Subcutaneous abdominal adipose tissue (tissue), 5 donors: ENCODE data around the gene TSPAN18.

Experiments
- H3K27ac ChIP-seq: one replicate; pipeline ENCODE4 v1.7.0; 2013; ENCODE audit warnings: low read depth, mild to moderate bottlenecking, inconsistent platforms, low read length, moderate library complexity
- H3K27me3 ChIP-seq, 5 donors: one replicate each; pipeline ENCODE4 v1.7.0; 2013; ENCODE audit warnings: low read length in 5 of 5, inconsistent platforms in 1 of 5; ENCODE audit not compliant: control insufficient read depth in 5 of 5, insufficient read depth in 4 of 5
- H3K36me3 ChIP-seq, 5 donors: one replicate each; pipeline ENCODE4 v1.7.0; 2013; ENCODE audit warnings: low read length in 5 of 5; ENCODE audit not compliant: control insufficient read depth in 5 of 5, insufficient read depth in 5 of 5
- H3K4me1 ChIP-seq, 5 donors: one replicate each; pipeline ENCODE4 v1.7.0; 2013; ENCODE audit warnings: low read length in 5 of 5, mild to moderate bottlenecking in 3 of 5, moderate library complexity in 1 of 5; ENCODE audit not compliant: control insufficient read depth in 5 of 5, insufficient read depth in 5 of 5
- H3K4me3 ChIP-seq, 5 donors: one replicate each; pipeline ENCODE4 v1.7.0; 2013; ENCODE audit warnings: low read length in 5 of 5, low read depth in 1 of 5
- H3K9ac ChIP-seq, 5 donors: one replicate each; pipeline ENCODE4 v1.7.0; 2013; ENCODE audit warnings: low read length in 5 of 5, mild to moderate bottlenecking in 4 of 5, moderate library complexity in 3 of 5
- H3K9me3 ChIP-seq, 5 donors: one replicate each; pipeline ENCODE4 v1.7.0; 2013; ENCODE audit warnings: low read length in 5 of 5; ENCODE audit not compliant: control insufficient read depth in 5 of 5
- donor health status: healthy.
- donor health status: healthy.
- donor health status: healthy.
- donor health status: healthy.
- donor health status: healthy.

The TSPAN18 gene

DNA sequence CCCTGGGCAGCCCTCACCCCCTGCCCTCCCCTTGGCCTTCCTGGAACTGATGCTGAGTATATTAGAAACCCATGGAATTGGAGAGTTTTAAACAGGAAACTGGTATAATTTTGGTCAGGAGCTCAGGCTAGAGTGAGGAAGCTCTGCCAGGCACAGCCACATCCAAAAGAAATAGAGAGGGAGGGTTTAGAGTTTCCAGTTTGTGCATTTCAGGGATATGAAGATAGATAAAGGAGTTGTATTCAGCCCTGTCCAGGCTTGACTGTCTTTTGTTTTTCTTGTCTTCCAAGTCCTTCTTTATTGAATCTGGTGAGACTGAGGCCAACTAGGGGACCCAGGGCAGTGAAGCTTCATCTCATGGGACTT, 71.8 kb downstream of the TSPAN18 start:
- Histone ChIP-seq H3K4me1 (peaks cover 0 to 4% (median 0%) of the 10 kb centered on the region in 5 donors), H3K9me3 (no peaks in the 10 kb centered on the region), H3K27ac (no peak overlapping the region), H3K27me3 (peaks cover 0 to 10% (median 6%) of the 10 kb centered on the region in 5 donors), H3K36me3 (peaks cover 0 to 2% (median 0%) of the 10 kb centered on the region in 5 donors), H3K4me3 (no peak overlapping the region), H3K9ac (no peak overlapping the region)

DNA sequence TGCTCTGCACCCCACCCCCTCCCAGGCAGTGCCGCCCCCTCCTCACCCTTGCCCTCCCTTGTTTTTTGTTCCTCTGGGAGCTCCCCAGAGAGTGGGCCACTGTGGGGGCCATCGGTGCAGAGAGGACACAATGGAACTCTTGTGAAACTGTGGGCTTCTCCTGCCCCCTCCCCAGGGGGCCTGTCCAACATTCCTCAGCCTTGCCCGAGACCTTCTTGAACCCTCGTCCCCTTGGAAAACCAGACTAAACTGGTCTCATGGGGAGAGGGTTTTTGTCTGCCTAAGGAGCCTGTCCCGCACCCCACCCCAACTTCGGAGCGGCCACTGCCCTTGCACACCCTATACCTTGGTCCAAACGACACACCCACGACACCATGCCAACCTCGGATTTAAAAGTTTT, 72.2 kb downstream of the TSPAN18 start:
- Histone ChIP-seq H3K27me3 (peaks cover 0 to 10% (median 6%) of the 10 kb centered on the region in 5 donors), H3K36me3 (peaks cover 0 to 2% (median 0%) of the 10 kb centered on the region in 5 donors), H3K4me3 (no peak overlapping the region), H3K4me1 (peaks cover 0 to 4% (median 0%) of the 10 kb centered on the region in 5 donors), H3K27ac (no peak overlapping the region), H3K9me3 (no peaks in the 10 kb centered on the region), H3K9ac (no peak overlapping the region)

DNA sequence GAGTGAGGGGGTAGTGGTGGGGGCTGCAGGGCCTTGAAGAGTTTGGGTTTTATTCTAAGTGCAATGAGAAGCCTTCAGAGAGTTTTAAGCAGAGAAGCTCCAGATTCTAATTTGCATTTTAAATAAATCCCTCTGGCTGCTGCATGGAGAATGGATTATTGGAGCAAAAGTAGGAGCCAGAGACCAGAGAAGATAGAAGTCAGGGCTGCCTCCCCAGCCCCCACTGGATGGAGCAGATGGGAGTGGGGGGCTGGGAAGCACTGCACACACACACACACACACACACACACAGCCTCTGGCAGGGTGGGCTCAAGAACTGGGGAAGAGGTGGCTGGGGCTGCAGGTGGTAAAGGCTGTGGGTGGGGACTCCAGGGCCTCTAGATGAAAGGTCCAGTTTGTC, 75.6 kb downstream of the TSPAN18 start:
- peaks cover 0 to 9% (median 0%) of the 10 kb centered on the region in 5 donors for H3K4me1 ChIP-seq
- H3K27me3 ChIP-seq = peaks cover 0 to 14% (median 10%) of the 10 kb centered on the region in 5 donors
- no peaks in the 10 kb centered on the region for H3K36me3 ChIP-seq
- no peak overlapping the region for H3K4me3 ChIP-seq
- no peaks in the 10 kb centered on the region for H3K9me3 ChIP-seq
- H3K9ac ChIP-seq = no peak overlapping the region
- H3K27ac ChIP-seq = no peak overlapping the region

DNA sequence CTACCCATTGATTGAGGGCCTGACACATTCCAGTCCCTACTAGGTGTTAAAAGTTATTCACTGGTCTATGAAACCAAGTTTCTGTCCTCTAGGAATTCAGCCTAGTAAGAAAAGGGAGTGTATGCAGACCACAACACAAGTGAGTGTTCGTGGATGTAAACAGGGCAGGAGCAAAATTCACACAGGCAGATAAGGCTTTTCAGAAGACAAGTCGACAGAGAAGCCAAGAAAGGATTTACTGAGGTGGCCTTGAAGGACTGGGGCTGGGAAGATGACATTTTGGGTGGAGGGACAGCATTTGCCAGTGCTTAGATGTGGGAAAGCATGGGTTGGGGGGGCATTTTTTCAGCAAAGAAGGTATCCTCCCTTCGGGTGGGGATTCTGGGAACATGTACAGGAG, 76.2 kb downstream of the TSPAN18 start:
- no peak overlapping the region for H3K9ac ChIP-seq
- no peaks in the 10 kb centered on the region for H3K9me3 ChIP-seq
- peaks cover 0 to 17% (median 10%) of the 10 kb centered on the region in 5 donors for H3K27me3 ChIP-seq
- peaks cover 0 to 9% (median 0%) of the 10 kb centered on the region in 5 donors for H3K4me1 ChIP-seq
- no peak overlapping the region for H3K4me3 ChIP-seq
- no peaks in the 10 kb centered on the region for H3K36me3 ChIP-seq
- H3K27ac ChIP-seq = no peak overlapping the region

DNA sequence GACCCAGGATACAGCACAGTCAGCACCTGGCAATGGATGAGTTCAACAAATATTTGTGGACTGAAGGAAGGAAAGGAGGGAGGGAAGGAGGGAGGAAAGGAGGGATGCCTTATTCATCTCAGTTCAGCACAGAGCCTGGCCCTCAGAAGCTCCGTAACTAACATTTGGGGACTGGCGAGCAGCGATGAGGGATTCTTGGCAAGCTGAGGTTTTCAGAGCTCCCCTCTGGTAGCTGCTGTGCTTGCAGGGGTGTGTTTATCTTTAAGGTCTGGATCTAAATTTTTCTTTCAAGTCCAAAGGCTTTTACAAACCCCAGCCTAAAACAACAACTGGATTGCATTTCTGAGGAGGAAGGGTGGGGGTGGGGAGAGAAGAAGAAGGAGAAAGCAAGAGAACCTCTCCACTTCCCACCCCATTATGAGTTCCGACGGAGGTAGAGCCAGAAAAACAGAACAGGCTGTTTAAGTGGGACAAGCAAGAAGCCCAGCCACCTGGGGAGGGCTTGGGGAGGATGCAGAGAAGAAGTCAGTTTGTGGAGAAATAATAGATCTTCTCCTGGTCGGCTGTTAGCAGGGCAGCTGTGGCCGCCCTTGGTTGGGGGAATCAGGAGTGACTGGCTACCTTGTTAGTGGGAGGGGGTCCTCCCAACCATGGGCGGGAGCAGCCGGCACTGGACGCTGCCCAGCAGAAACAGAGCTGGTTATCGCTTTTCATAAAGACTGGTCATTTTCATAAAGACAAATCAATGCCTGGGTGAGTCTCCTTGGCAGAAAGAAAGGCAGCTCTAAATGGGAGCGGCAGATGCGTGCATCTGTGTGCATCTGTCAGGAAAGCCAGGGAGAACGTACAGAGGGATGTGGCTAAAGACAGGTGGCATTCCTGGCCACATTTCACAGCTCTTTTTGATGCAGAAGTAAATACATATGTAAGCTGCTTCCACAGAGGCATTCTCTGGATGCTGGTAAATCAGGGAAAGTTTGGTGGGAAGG, 78.0 kb downstream of the TSPAN18 start:
- Histone ChIP-seq H3K4me1 (peaks cover 0 to 5% (median 0%) of the 10 kb centered on the region in 5 donors), H3K9ac (no peak overlapping the region), H3K27ac (no peak overlapping the region), H3K27me3 (peaks cover 0 to 17% (median 12%) of the 10 kb centered on the region in 5 donors), H3K36me3 (no peaks in the 10 kb centered on the region), H3K9me3 (no peaks in the 10 kb centered on the region), H3K4me3 (no peak overlapping the region)

DNA sequence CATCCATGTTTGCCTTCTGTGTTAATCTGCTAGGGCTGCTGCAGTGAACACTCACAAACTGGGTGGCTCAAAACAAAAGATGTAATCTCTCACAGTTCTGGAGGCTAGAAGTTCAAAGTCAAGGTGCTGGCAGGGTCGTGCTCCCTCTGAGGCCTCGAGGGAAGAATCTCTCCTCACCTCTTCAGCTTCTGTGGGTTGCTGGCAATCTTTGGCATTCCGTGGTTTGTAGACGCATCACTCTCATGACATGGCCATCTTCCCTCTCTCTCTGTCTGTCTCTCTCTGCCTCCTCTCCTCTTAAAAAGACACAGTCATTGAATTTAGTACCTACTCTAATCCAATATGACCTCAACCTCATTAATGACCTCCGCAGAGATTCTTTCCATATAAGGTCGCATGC, 78.8 kb downstream of the TSPAN18 start:
- peaks cover 0 to 14% (median 0%) of the 10 kb centered on the region in 5 donors for H3K4me1 ChIP-seq
- peaks cover 0 to 17% (median 11%) of the 10 kb centered on the region in 5 donors for H3K27me3 ChIP-seq
- H3K9ac ChIP-seq = no peak overlapping the region
- no peak overlapping the region for H3K27ac ChIP-seq
- H3K9me3 ChIP-seq = no peaks in the 10 kb centered on the region
- H3K36me3 ChIP-seq = no peaks in the 10 kb centered on the region
- H3K4me3 ChIP-seq = no peak overlapping the region

DNA sequence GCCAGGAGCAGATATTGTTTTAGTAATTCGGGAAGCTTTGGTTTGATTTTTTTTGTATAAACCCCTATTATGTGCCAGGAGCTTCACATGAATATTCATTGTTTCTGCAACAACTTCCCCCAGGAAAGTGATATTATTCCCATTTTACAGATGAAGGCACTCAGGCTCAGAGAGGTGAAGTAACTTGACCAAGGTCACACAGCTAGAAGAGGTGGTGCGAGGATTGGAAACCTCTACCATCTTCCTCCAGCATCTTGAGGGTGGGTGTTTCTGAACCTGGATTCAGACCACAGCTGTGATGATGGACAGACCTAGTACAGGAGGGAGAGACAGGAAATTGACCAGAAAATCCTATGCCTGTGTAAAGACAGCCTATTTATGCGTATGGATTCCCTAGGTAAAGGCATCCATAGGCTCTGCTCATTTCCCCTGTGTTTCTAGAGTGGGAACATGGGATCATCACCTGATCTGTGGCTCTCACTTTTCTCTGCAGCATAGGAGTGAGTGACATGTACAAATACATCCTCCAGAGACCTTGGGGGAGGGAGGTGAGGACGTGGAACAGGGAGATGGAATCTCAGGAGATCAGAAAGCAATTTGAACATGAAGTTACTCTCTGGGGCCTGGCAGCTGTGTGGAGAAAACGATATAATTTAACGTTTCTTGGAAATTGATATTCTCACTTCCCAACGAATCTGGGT, 81.4 kb downstream of the TSPAN18 start:
- H3K9me3 ChIP-seq = no peaks in the 10 kb centered on the region
- no peak overlapping the region for H3K9ac ChIP-seq
- peaks cover 0 to 36% (median 4%) of the 10 kb centered on the region in 5 donors for H3K4me1 ChIP-seq
- H3K36me3 ChIP-seq = no peaks in the 10 kb centered on the region
- no peak overlapping the region for H3K27ac ChIP-seq
- peaks cover 4 to 15% (median 9%) of the 10 kb centered on the region in 5 donors for H3K27me3 ChIP-seq
- H3K4me3 ChIP-seq = no peak overlapping the region

DNA sequence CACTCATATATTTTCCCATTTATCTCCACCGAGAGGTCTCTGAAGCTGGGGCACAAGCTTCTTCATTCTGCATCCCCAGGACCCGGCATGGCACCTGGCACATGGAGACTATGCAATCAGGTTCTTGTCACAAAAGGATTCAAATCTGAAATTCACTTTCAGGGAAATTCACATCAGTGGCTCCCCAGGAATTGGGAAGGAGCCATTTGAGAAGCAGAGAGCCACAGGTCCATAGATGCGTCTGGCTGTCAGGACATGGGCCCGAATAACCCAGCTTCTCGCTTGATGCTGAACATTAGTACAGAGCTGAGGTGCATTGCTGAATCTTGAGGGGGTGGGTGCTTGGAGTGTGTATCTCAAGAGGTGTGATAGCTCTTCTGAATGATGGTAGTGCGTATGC, 82.5 kb downstream of the TSPAN18 start:
- no peaks in the 10 kb centered on the region for H3K9me3 ChIP-seq
- no peak overlapping the region for H3K9ac ChIP-seq
- H3K4me3 ChIP-seq = no peak overlapping the region
- peaks cover 4 to 12% (median 9%) of the 10 kb centered on the region in 5 donors for H3K27me3 ChIP-seq
- H3K4me1 ChIP-seq = peaks cover 0 to 44% (median 8%) of the 10 kb centered on the region in 5 donors
- no peak overlapping the region for H3K27ac ChIP-seq
- H3K36me3 ChIP-seq = no peaks in the 10 kb centered on the region

DNA sequence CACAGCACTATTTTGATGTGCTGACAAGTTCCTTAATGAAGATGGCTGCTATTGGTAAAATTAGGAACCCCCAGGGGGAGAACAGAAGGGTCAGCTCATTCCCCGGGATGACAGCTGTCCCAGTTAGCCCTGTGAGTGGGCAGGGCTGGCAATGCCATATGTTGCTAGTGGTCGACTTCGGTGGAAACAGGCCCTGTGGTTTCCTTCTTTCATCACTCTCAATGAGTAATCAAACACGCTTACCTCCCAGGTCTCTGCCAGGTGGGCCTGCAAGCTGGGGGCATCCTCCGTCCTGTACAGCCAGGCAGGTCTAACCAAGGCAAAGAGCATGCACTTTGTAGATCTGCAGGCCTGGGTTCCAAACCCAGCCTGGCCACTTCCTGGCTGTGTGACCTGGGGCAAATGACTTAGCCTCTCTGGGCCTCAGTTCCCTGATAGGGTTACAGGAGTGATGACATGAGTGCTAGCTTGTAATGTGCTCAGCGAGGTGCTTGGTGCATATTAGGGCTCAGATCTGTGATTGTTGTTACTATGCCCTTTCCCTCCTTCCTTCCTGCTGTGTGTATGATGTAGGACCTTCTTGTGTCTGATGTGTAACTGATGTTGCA, 85.2 kb downstream of the TSPAN18 start:
- no peak overlapping the region for H3K4me3 ChIP-seq
- no peak overlapping the region for H3K9ac ChIP-seq
- no peak overlapping the region for H3K27ac ChIP-seq
- H3K27me3 ChIP-seq = peaks cover 2 to 9% (median 4%) of the 10 kb centered on the region in 5 donors
- H3K9me3 ChIP-seq = no peaks in the 10 kb centered on the region
- no peaks in the 10 kb centered on the region for H3K36me3 ChIP-seq
- H3K4me1 ChIP-seq = peaks cover 0 to 61% (median 8%) of the 10 kb centered on the region in 5 donors
